GM23338 (cell line): ENCODE data around the gene YOD1. TPM values are rescaled to one million over a fixed set of nuclear protein-coding genes. Genes with fewer than 3 reads are reported as not detected.

Source experiments
- ATAC-seq: fragments of 200-7000 bp; cut with Tn5 transposase; 3 replicates; pipeline ENCODE4 v1.9.1; 2020
- DNase-seq: peaks from one replicate; pipeline ENCODE4 v3.0.0-alpha.2; 2015; ENCODE audit warnings: low spot score
- H2AFZ ChIP-seq: fragments of 200-600 bp; sonication (generic); 2 replicates; pipeline ENCODE4 v1.8.0; 2016; ENCODE audit warnings: antibody characterized with exemption, mild to moderate bottlenecking, moderate library complexity
- H3F3A ChIP-seq: fragments of 200-600 bp; sonication (generic); replicated peaks from 2 replicates; pipeline ENCODE4 v1.8.0; 2017; ENCODE audit warnings: antibody characterized with exemption, mixed run types, low read depth
- H3K27ac ChIP-seq: fragments of 200-600 bp; sonication (generic); 2 replicates; pipeline ENCODE4 v1.6.1; 2016; ENCODE audit warnings: low read depth
- H3K27me3 ChIP-seq: fragments of 200-600 bp; sonication (generic); 2 replicates; pipeline ENCODE4 v1.8.0; 2016; ENCODE audit warnings: mild to moderate bottlenecking, mixed run types, moderate library complexity; ENCODE audit not compliant: insufficient read depth
- H3K36me3 ChIP-seq: fragments of 200-600 bp; sonication (generic); 2 replicates; pipeline ENCODE4 v1.8.0; 2016; ENCODE audit warnings: mild to moderate bottlenecking; ENCODE audit not compliant: insufficient read depth
- H3K4me1 ChIP-seq: fragments of 200-600 bp; sonication (generic); 2 replicates; pipeline ENCODE4 v1.8.0; 2016; ENCODE audit warnings: mild to moderate bottlenecking, moderate library complexity; ENCODE audit not compliant: insufficient read depth
- H3K4me2 ChIP-seq: fragments of 200-600 bp; sonication (generic); 2 replicates; pipeline ENCODE4 v1.7.1; 2017; ENCODE audit warnings: mixed run types
- H3K4me3 ChIP-seq: fragments of 200-600 bp; sonication (generic); 2 replicates; pipeline ENCODE4 v1.6.1; 2016; ENCODE audit warnings: mixed run types
- H3K79me2 ChIP-seq: fragments of 200-600 bp; sonication (generic); replicated peaks from 2 replicates; pipeline ENCODE4 v1.8.0; 2017; ENCODE audit warnings: mild to moderate bottlenecking; ENCODE audit not compliant: insufficient read depth
- H3K9me2 ChIP-seq: fragments of 200-600 bp; sonication (generic); 2 replicates; pipeline ENCODE4 v1.8.0; 2017; ENCODE audit not compliant: insufficient read depth
- H4K20me1 ChIP-seq: fragments of 200-600 bp; sonication (generic); replicated peaks from 2 replicates; pipeline ENCODE4 v1.8.0; 2017; ENCODE audit warnings: mild to moderate bottlenecking; ENCODE audit not compliant: insufficient read depth
- H3K27ac Mint-ChIP-seq: 2 replicates; pipeline ENCODE4 v1.8.0; 2020; ENCODE audit warnings: inconsistent platforms, mild to moderate bottlenecking, moderate library complexity, mixed read lengths
- H3K27me3 Mint-ChIP-seq: 3 replicates; pipeline ENCODE4 v1.8.0; 2022; ENCODE audit warnings: low read depth, mild to moderate bottlenecking, moderate library complexity, mixed read lengths, inconsistent platforms; ENCODE audit not compliant: insufficient read depth, poor library complexity
- H3K36me3 Mint-ChIP-seq: 3 replicates; pipeline ENCODE4 v1.8.0; 2021; ENCODE audit warnings: low read depth, mild to moderate bottlenecking, inconsistent platforms, moderate library complexity, mixed read lengths
- H3K4me1 Mint-ChIP-seq: 3 replicates; pipeline ENCODE4 v1.8.0; 2020; ENCODE audit warnings: mild to moderate bottlenecking, inconsistent platforms, mixed read lengths
- H3K4me3 Mint-ChIP-seq: 3 replicates; pipeline ENCODE4 v1.8.0; 2021; ENCODE audit warnings: moderate library complexity, mild to moderate bottlenecking, inconsistent platforms, mixed read lengths
- H3K9me3 Mint-ChIP-seq: 3 replicates; pipeline ENCODE4 v1.8.0; 2020; ENCODE audit warnings: moderate library complexity, mild to moderate bottlenecking, inconsistent platforms, mixed read lengths
- EZH2phosphoT487 ChIP-seq: fragments of 200-600 bp; sonication (generic); IDR thresholded peaks from one replicate; pipeline ENCODE4 v1.8.1; 2018; ENCODE audit warnings: antibody characterized with exemption; ENCODE audit not compliant: unreplicated experiment
- JUNB ChIP-seq: IDR thresholded peaks from one replicate; pipeline ENCODE4 v1.6.1; 2016; ENCODE audit warnings: antibody characterized with exemption; ENCODE audit not compliant: unreplicated experiment
- ZNF331 ChIP-seq: fragments of 250-450 bp; sonication (Bioruptor Pico); IDR thresholded peaks from 2 replicates; pipeline ENCODE4 v1.5.0; 2020; ENCODE audit warnings: low read depth, mild to moderate bottlenecking, moderate library complexity
- polyA plus RNA-seq: library from polyadenylated mRNA; unstranded; fragments of >200 nt; fragmentation: Nextera tagmentation; extraction: Ambion mirVana; gene quantifications from 2 replicates; pipeline ENCODE4 v1.2.1, GENCODE V29; 2016
- total RNA-seq: library from RNA; depleted of rRNA; stranded (reverse); fragments of >200 nt; shearing (Covaris generic); gene quantifications from 2 replicates; pipeline ENCODE4 v1.2.3, GENCODE V29; 2014
- TF ChIP-seq, protein P1 (sequence below): fragments of 250-450 bp; sonication (Bioruptor Pico); IDR thresholded peaks from 2 replicates; pipeline ENCODE4 v1.5.0; 2020; ENCODE audit warnings: mild to moderate bottlenecking, moderate library complexity

The YOD1 gene
- total and polyA plus RNA-seq, 2 experiments from 2014 or later, result 4.6 to 21.9 TPM

DNA sequence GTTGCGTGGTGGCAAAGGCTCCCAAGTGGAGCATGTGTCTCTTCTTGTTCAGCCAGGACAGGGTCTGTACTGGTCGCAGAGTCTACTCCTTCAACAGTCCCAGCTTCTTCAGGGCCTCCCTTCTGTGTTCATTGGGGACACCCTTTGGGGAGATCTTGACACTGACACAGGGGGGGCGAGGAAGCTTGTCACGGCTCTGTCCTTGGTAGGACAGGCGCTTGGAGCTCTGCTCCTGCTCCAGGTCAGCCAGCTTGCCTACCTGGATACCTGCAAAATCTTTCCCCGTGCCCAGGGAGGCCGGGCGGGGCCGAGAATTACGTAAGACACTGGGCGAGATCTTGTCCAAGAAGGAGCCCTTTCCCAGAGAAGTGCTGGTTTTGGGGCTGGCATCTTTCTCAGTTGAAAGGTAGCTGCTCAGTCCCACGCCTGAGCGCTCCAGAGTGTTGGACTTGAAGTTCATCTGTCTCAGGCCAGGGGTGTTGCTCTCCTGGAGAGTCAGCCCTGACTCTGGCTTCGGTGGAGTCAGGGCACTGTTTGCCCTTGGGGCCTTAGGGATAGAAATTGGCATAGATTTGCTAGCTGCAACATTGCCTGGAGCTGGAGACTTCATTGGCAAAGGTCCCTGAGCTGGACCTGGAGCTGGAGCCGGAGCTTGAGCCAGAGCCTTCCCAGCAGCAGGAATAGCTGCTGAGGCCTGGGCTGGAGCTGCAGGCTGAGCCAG, 29.0 kb downstream of the YOD1 start:
- no peak for DNase-seq
- Histone ChIP-seq H3K36me3 (no peaks in the 10 kb centered on the region), H3K4me3 (no peak overlapping the region), H3K4me2 (no peak overlapping the region), H3K9me2 (no peaks in the 10 kb centered on the region), H3K4me1 (peaks cover 12% of the 10 kb centered on the region), H3K27me3 (no peaks in the 10 kb centered on the region), H4K20me1 (no peaks in the 10 kb centered on the region; the same call in 1 of the 2 replicates), H3F3A (0 out of 2 replicates have a peak, but pooled peaks cover 3% of the 10 kb centered on the region), H3K27ac (no peak overlapping the region), H3K79me2 (no peaks in the 10 kb centered on the region), H2AFZ (no peak overlapping the region)
- peaks cover 5% of the 10 kb centered on the region for H3K27me3 Mint-ChIP-seq
- H3K4me3 Mint-ChIP-seq, result no peak overlapping the region
- TF ChIP-seq, protein P1, sequence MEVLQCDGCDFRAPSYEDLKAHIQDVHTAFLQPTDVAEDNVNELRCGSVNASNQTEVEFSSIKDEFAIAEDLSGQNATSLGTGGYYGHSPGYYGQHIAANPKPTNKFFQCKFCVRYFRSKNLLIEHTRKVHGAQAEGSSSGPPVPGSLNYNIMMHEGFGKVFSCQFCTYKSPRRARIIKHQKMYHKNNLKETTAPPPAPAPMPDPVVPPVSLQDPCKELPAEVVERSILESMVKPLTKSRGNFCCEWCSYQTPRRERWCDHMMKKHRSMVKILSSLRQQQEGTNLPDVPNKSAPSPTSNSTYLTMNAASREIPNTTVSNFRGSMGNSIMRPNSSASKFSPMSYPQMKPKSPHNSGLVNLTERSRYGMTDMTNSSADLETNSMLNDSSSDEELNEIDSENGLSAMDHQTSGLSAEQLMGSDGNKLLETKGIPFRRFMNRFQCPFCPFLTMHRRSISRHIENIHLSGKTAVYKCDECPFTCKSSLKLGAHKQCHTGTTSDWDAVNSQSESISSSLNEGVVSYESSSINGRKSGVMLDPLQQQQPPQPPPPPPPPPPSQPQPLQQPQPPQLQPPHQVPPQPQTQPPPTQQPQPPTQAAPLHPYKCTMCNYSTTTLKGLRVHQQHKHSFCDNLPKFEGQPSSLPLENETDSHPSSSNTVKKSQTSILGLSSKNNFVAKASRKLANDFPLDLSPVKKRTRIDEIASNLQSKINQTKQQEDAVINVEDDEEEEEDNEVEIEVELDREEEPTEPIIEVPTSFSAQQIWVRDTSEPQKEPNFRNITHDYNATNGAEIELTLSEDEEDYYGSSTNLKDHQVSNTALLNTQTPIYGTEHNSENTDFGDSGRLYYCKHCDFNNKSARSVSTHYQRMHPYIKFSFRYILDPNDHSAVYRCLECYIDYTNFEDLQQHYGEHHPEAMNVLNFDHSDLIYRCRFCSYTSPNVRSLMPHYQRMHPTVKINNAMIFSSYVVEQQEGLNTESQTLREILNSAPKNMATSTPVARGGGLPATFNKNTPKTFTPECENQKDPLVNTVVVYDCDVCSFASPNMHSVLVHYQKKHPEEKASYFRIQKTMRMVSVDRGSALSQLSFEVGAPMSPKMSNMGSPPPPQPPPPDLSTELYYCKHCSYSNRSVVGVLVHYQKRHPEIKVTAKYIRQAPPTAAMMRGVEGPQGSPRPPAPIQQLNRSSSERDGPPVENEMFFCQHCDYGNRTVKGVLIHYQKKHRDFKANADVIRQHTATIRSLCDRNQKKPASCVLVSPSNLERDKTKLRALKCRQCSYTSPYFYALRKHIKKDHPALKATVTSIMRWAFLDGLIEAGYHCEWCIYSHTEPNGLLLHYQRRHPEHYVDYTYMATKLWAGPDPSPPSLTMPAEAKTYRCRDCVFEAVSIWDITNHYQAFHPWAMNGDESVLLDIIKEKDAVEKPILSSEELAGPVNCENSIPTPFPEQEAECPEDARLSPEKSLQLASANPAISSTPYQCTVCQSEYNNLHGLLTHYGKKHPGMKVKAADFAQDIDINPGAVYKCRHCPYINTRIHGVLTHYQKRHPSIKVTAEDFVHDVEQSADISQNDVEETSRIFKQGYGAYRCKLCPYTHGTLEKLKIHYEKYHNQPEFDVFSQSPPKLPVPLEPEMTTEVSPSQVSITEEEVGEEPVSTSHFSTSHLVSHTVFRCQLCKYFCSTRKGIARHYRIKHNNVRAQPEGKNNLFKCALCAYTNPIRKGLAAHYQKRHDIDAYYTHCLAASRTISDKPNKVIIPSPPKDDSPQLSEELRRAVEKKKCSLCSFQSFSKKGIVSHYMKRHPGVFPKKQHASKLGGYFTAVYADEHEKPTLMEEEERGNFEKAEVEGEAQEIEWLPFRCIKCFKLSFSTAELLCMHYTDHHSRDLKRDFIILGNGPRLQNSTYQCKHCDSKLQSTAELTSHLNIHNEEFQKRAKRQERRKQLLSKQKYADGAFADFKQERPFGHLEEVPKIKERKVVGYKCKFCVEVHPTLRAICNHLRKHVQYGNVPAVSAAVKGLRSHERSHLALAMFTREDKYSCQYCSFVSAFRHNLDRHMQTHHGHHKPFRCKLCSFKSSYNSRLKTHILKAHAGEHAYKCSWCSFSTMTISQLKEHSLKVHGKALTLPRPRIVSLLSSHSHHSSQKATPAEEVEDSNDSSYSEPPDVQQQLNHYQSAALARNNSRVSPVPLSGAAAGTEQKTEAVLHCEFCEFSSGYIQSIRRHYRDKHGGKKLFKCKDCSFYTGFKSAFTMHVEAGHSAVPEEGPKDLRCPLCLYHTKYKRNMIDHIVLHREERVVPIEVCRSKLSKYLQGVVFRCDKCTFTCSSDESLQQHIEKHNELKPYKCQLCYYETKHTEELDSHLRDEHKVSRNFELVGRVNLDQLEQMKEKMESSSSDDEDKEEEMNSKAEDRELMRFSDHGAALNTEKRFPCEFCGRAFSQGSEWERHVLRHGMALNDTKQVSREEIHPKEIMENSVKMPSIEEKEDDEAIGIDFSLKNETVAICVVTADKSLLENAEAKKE, result no peak
- TF ChIP-seq ZNF331 (no peak), EZH2phosphoT487 (no peak), JUNB (no peak)
- H3K9me3 Mint-ChIP-seq, result no peaks in the 10 kb centered on the region
- no peaks in the 10 kb centered on the region; the same call in 2 of the 3 replicates for H3K36me3 Mint-ChIP-seq
- no peak for ATAC-seq
- no peak overlapping the region for H3K27ac Mint-ChIP-seq
- peaks cover 22% of the 10 kb centered on the region for H3K4me1 Mint-ChIP-seq
